NB4 (cell line): ENCODE results near the gene HOXC13.

Source experiments
- MYC ChIP-seq: IDR thresholded peaks from 2 replicates; pipeline ENCODE4 v1.6.1; 2011; ENCODE audit warnings: low read depth, low read length
- POLR2A ChIP-seq: IDR thresholded peaks from 2 replicates; pipeline ENCODE4 v1.6.1; 2011; ENCODE audit warnings: mild to moderate bottlenecking; ENCODE audit not compliant: insufficient read length; ENCODE audit errors: extremely low read depth
- TF ChIP-seq, protein P1 (sequence below): IDR thresholded peaks from one replicate; pipeline ENCODE4 v1.5.1; 2012; ENCODE audit warnings: low read depth, low read length
- TF ChIP-seq, protein P2 (sequence below): IDR thresholded peaks from 2 replicates; pipeline ENCODE4 v1.6.1; 2011; ENCODE audit warnings: low read depth, low read length

DNA sequence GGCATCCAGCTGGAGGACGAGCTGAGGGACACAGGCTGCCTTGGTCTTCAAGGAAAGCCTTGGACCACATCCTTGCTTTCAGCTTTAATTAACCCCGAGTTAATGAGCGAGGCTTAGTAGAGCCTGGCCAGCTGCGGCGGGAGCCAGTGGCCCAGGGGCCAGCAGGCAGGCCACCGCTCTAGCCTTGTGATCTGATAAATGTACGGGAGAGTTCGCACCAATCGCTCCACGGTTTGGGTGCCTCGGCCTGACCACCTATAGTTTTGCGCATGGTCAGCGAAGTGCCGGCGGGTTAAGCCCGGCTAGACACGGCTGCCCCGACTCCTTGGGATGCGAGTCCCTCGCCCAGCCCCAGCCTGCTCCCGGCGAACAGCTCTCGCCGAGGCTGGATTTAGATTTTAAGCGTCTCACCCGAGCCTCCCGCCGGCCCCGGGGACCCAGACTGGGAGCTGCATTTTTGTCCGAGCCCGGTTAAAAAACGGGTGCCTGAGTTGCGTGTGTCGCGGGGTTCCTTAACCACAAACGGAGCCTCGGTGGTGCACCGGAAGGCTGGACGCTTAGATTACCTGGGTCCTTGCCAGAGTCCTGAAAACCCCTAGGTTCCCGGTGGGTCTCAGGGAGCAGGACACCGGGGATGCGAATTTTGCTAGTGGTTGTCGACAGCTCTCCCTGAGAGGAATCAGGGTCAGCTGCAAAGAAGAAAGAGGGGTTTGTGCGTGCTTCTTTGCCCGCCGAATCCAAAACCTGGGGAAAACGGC, 13.1 kb downstream of the HOXC13 start:
- TF ChIP-seq MYC (no peak), POLR2A (no peak)
- TF ChIP-seq, protein P1, sequence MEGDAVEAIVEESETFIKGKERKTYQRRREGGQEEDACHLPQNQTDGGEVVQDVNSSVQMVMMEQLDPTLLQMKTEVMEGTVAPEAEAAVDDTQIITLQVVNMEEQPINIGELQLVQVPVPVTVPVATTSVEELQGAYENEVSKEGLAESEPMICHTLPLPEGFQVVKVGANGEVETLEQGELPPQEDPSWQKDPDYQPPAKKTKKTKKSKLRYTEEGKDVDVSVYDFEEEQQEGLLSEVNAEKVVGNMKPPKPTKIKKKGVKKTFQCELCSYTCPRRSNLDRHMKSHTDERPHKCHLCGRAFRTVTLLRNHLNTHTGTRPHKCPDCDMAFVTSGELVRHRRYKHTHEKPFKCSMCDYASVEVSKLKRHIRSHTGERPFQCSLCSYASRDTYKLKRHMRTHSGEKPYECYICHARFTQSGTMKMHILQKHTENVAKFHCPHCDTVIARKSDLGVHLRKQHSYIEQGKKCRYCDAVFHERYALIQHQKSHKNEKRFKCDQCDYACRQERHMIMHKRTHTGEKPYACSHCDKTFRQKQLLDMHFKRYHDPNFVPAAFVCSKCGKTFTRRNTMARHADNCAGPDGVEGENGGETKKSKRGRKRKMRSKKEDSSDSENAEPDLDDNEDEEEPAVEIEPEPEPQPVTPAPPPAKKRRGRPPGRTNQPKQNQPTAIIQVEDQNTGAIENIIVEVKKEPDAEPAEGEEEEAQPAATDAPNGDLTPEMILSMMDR: no peak
- TF ChIP-seq, protein P2, sequence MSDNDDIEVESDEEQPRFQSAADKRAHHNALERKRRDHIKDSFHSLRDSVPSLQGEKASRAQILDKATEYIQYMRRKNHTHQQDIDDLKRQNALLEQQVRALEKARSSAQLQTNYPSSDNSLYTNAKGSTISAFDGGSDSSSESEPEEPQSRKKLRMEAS: no peak
